ENCODE data around the gene CMPK1. TPM values are rescaled to one million over a fixed set of nuclear protein-coding genes. Genes with fewer than 3 reads are reported as not detected.
"Not testable (repeated sequence)": the region's sequence is repeated elsewhere in the genome, so short reads cannot be mapped to it uniquely, and the experiment has no call there.

Gene CMPK1, protein sequence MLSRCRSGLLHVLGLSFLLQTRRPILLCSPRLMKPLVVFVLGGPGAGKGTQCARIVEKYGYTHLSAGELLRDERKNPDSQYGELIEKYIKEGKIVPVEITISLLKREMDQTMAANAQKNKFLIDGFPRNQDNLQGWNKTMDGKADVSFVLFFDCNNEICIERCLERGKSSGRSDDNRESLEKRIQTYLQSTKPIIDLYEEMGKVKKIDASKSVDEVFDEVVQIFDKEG
- 100 to 1,000 TPM in 1 of 2 donors, 10 to 100 TPM in 1; 95.3 to 124 TPM for total RNA-seq

DNA sequence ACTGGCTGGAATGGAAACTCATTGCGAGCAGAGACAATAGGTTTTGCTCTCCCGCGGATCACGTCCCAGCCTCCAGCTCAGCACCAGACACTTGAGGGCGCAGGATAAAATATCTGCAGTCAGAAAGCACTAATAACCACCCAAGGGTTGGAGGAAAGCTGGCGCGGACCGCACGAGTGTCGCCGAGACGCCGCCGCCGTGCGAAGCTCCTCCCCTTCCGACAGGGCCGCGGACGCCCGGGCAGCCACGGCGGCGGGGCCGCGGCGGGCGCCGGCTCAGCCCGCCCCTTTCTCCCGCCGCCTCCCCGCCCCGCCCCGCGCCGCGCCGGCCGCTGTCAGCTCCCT is at the start of gene CMPK1:
TSS of gene CMPK1 (plus strand) at position 213 of the 344 bp plus-strand sequence. CDS start 156 bp downstream, outside the sequence.
- Mint-ChIP-seq H3K4me1 (peaks cover 6% of the 10 kb centered on the region), H3K36me3 (ENCODE audit: low read depth) (peaks cover 20% of the 10 kb centered on the region), H3K27me3 (no peaks in the 10 kb centered on the region), H3K27ac (peak within 1 kb of the TSS; percentile 99), H3K9me3 (no peaks in the 10 kb centered on the region), H3K4me3 (no peak within 1 kb of the TSS)
- ATAC-seq (replicated peaks): peak; percentile 77

DNA sequence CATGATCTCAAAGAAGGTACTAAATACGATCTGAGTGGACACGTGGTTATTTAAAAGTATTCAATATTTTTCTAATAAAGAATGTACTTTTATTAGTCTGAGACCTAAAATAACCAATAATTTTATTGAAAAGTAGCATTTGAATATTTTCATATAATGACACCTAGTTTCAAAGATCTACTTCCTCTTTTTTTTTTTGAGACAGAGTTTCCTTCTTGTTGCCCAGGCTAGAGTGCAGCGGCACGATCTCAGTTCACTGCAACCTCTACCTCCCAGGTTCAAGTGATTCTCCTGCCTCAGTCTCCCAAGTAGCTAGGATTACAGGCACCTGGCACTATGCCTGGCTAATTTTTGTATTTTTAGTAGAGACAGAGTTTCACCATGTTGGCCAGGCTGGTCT is 45.5 kb upstream of the CMPK1 start:
- not testable (repeated sequence) for H3K27me3 Mint-ChIP-seq; H3K4me1 Mint-ChIP-seq; H3K27ac Mint-ChIP-seq; H3K4me3 Mint-ChIP-seq; ATAC-seq (replicated peaks); H3K9me3 Mint-ChIP-seq
- H3K36me3 Mint-ChIP-seq (ENCODE audit: low read depth): peaks cover 40% of the 10 kb centered on the region

DNA sequence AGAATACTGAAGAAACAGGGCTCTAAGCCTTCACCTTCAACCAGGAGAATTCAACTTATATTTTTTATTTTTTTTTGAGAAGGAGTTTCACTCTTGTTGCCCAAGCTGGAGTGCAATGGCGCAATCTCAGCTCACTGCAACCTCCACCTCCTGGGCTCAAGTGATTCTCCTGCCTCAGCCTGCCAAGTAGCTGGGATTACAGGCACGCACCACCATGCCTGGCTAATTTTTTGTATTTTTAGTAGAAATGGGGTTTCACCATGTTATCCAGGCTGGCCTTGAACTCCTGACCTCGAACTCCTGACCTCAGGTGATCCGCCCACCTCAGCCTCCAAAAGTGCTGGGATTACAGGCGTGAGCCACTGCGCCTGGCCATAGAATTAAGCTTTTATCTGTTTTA is 38.7 kb upstream of the CMPK1 start:
- H3K4me3 Mint-ChIP-seq; H3K9me3 Mint-ChIP-seq; H3K27me3 Mint-ChIP-seq; H3K4me1 Mint-ChIP-seq; ATAC-seq (replicated peaks); H3K27ac Mint-ChIP-seq: not testable (repeated sequence)
- H3K36me3 Mint-ChIP-seq (ENCODE audit: low read depth): peaks cover 45% of the 10 kb centered on the region

DNA sequence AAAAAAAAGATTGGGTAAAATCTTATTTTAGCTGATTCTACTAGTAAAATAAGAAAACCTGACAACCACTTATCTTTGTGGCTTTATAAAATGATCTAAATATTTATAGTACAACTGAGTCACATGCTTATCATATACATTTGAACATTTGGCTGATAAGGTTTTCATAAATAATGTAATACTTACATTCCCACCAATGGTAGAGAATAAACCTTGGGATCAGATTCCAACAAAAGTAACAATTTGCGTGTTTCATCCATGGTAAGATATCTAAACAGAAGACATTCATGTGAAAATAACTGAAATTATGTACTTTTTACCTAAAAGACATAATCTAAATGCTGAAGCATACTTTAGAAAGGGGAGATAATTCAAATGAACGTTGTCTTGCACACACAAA is 38.0 kb upstream of the CMPK1 start:
- H3K4me1 Mint-ChIP-seq: no peaks in the 10 kb centered on the region
- H3K27me3 Mint-ChIP-seq: no peaks in the 10 kb centered on the region
- no peak overlapping the region for H3K4me3 Mint-ChIP-seq
- H3K27ac Mint-ChIP-seq: no peak overlapping the region
- no peak for ATAC-seq (replicated peaks)
- peaks cover 44% of the 10 kb centered on the region for H3K36me3 Mint-ChIP-seq (ENCODE audit: low read depth)
- no peaks in the 10 kb centered on the region for H3K9me3 Mint-ChIP-seq

DNA sequence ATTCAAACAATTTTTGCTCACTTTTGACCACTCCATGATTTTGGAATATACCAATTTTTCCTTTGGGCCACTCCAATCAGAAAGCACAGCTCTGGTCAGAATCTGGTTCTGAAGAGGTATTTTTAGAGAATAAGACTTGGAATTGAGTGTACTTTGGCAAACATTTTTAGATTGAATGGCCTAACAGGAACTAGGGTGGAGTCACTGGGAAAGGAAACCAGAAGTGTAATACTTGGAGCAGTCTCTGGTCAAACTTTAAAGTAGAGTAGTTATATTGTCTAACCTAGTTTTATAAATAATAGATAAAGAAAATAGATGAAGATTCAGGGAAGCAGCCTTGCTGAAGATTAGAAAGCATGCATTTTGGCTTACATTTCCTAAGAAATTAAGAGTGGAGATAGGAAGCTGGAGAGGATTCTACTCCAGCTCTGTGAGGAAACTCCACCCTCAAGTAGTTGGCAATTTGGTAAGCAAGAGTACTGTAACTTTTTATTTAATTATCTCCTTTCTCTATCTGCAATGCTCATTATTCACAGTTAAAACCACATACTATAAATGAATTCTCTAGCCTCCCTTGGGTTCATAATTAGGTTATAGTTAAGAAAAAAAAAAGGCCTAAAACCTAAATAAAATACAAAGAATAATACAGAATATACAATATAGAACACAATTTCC is 35.4 kb upstream of the CMPK1 start:
- ATAC-seq (replicated peaks): no peak
- H3K4me3 Mint-ChIP-seq: no peak overlapping the region
- H3K36me3 Mint-ChIP-seq (ENCODE audit: low read depth): peaks cover 53% of the 10 kb centered on the region
- H3K27me3 Mint-ChIP-seq: no peaks in the 10 kb centered on the region
- no peaks in the 10 kb centered on the region for H3K9me3 Mint-ChIP-seq
- no peaks in the 10 kb centered on the region for H3K4me1 Mint-ChIP-seq
- no peak overlapping the region for H3K27ac Mint-ChIP-seq

DNA sequence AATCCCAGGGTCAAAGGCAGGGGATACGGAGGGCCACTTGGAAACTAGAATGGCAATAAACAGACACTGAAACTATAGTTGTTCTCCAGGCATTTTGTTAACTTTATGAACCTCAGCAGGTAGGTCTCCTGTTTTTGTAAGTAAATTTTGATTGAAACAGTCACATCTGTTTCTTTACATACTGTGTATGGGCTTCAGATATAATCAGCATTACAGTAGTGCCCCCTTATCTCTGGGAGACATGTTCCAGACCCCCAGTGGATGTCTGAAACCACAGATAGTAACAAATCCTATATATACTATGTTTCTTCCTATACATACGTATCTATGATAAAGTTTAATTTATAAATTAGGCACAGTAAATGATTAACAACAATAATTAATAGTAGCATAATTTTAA is 31.1 kb upstream of the CMPK1 start:
- Mint-ChIP-seq H3K27ac (no peak overlapping the region), H3K4me1 (no peaks in the 10 kb centered on the region), H3K9me3 (no peaks in the 10 kb centered on the region), H3K36me3 (ENCODE audit: low read depth) (peaks cover 65% of the 10 kb centered on the region), H3K27me3 (no peaks in the 10 kb centered on the region), H3K4me3 (no peak overlapping the region)
- ATAC-seq (replicated peaks): no peak

DNA sequence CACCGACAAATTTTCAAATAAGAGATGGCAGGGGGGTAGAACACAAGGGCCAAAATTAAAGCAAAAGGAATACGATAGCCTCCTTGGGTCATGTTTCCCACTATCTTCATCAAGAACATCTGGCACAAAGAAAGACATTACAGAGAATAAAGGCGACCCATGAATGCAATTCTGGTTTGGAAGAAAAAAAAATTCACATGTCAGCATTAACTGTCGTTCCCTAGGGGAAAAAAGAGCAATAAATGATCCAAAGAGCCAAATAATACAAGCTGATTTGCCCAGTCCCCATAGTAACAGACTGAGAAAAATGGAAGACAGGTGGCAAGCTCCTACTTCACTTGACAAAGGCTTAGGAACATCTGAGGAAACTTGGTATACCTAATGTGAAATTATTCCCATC is 24.2 kb upstream of the CMPK1 start:
- no peak for ATAC-seq (replicated peaks)
- H3K27me3 Mint-ChIP-seq: no peaks in the 10 kb centered on the region
- no peak overlapping the region for H3K4me3 Mint-ChIP-seq
- peaks cover 72% of the 10 kb centered on the region for H3K36me3 Mint-ChIP-seq (ENCODE audit: low read depth)
- H3K4me1 Mint-ChIP-seq: peaks cover 10% of the 10 kb centered on the region
- H3K27ac Mint-ChIP-seq: no peak overlapping the region
- H3K9me3 Mint-ChIP-seq: no peaks in the 10 kb centered on the region

DNA sequence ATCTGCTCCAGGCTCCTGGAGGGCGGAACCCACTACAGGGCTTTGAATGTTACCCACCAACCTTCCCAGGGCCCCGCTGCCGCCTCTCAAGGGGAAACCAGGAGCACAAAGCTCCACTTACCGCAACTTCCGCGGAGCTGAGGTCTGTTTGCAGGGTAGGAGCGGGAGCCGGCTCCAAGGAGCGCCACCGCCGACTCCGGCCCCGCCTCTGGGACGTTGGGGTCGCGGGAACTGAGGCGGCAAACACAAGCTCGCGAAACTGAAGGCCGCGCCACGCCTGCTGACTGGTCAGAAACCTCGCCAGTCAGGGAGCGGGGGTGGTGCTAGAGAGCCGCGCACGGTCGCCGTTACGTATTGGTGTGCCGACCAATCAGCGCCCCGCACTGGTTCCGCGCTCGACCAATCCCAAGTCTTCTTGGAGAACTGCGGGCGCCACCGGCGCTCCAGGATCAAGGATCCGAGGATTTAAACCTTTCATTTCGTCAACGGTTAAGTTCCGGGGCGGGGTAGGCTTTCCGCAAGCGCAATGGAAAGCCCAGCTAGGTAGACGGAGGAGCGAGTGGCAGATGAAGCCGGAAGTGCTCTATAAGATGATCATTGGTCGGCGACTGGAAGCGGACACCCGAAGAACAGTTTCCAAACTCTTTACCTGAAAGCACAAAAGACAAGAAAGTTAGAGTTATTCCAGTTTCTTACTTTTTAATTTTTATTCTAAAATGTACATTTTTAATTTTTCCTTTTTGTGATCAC is 19.5 kb upstream of the CMPK1 start, which contains the start of gene STIL:
TSS of gene STIL (minus strand) at position 233 of the 750 bp plus-strand sequence. CDS start 3,828 bp downstream, outside the sequence.
- peaks cover 10% of the 10 kb centered on the region for H3K4me1 Mint-ChIP-seq
- peak within 1 kb of the TSS; percentile 93 for H3K27ac Mint-ChIP-seq
- peak within 1 kb of the TSS; percentile 95 for H3K4me3 Mint-ChIP-seq
- H3K9me3 Mint-ChIP-seq: no peaks in the 10 kb centered on the region
- H3K27me3 Mint-ChIP-seq: no peaks in the 10 kb centered on the region
- H3K36me3 Mint-ChIP-seq (ENCODE audit: low read depth): peaks cover 44% of the 10 kb centered on the region
- peak; percentile 96 for ATAC-seq (replicated peaks)

DNA sequence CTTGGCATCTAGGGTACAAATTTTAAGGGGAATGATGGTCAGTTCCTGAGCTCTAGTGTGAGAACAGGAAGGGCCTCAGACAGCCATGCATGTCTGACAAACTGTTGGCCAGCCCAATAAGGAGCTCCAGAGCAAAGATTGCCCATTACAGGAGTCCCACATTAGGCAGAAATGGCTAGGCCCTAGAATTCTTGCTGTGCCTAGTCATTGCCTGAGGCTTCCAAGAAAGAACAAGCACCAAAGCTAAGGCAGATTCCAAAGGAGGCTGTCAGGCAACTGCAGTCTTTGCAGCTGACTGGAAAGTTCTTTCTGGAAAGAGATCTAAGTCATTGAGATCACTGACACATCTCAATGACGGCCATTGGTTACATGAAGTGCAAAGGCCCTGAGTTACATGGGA is 15.7 kb upstream of the CMPK1 start:
- H3K36me3 Mint-ChIP-seq (ENCODE audit: low read depth): peaks cover 16% of the 10 kb centered on the region
- H3K4me3 Mint-ChIP-seq: no peak overlapping the region
- peaks cover 7% of the 10 kb centered on the region for H3K4me1 Mint-ChIP-seq
- H3K9me3 Mint-ChIP-seq: no peaks in the 10 kb centered on the region
- H3K27ac Mint-ChIP-seq: no peak overlapping the region
- no peak for ATAC-seq (replicated peaks)
- H3K27me3 Mint-ChIP-seq: no peaks in the 10 kb centered on the region

DNA sequence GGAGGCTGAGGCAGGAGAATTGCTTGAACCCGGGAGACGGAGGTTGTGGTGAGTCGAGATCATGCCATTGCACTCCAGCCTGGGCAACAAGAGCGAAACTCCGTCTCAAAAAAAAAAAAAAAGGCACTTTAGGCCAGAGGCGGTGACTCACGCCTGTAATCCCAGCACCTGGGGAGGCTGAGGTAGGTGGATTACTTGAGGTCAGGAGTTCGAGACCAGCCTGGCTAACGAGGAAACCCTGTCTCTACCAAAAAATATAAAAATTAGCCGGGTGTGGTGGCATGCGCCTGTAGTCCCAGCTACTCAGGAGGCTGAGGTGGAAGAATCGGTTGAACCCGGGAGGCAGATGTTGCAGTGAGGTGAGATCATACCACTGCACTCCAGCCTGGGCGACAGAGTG is 13.6 kb upstream of the CMPK1 start:
- not testable (repeated sequence) for ATAC-seq (replicated peaks); H3K36me3 Mint-ChIP-seq (ENCODE audit: low read depth); H3K4me1 Mint-ChIP-seq; H3K27ac Mint-ChIP-seq; H3K9me3 Mint-ChIP-seq; H3K4me3 Mint-ChIP-seq; H3K27me3 Mint-ChIP-seq

DNA sequence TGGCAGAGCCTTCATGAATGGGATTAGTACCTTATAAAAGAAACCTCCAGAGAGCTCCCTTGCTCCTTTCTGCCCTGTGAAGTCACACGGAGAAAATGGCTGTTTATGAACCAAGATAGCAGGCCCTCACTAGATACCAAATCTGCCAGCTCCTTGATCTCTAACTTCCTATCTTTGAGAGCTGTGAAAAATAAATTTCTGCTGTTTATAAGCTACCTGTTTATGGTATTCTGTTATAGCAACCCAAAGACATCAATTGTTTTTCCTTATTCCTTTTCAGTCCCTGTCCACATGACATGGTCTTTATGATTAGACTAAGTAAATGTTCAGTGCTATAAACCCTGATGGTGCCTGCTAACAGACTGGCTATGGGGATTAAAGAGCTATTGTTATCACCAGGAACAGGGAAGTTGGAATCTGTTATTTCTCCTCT is 10.0 kb upstream of the CMPK1 start:
- Mint-ChIP-seq H3K9me3 (no peaks in the 10 kb centered on the region), H3K4me3 (no peak overlapping the region), H3K27ac (no peak overlapping the region), H3K27me3 (no peaks in the 10 kb centered on the region), H3K4me1 (no peaks in the 10 kb centered on the region), H3K36me3 (ENCODE audit: low read depth) (no peaks in the 10 kb centered on the region)
- no peak for ATAC-seq (replicated peaks)

DNA sequence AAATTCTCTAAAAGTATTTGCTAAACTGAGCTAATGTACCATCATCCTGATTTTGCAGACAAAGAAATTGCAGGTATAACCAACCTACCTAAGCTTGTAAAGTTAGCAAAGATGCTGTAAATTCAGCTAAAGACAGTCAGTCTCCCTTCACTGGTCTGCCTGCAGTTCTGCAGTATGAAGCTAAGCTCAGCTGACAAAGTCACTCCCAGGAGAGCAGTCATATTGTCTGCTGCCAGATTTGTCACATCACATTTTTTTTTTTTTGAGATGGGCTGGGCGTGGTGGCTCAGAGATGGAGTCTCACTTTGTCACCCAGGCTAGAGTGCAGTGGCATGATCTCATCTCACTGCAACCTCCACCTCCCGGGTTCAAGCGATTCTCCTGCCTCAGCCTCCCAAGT is 8.9 kb upstream of the CMPK1 start:
- Mint-ChIP-seq H3K9me3 (no peaks in the 10 kb centered on the region), H3K4me3 (no peak overlapping the region), H3K4me1 (no peaks in the 10 kb centered on the region), H3K36me3 (ENCODE audit: low read depth) (no peaks in the 10 kb centered on the region), H3K27me3 (no peaks in the 10 kb centered on the region), H3K27ac (no peak overlapping the region)
- no peak for ATAC-seq (replicated peaks)

DNA sequence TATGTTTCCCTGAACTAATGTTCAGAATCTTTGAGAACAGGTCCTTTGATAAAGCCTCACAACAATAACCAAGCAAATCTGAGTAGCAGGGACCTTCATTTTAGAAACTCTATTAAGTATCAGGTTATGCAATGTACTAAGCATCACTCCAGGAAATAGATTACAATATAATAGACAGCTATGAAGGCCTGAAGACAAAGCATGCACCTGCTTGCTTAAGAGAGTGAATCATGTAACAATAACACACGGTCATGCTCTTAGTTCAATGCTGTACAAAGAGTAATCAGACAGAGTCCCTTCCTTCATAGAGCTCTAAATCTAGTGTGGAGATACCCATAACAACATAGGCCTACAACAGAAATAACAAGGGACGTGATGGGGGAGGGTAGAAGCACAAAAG is 8.1 kb upstream of the CMPK1 start:
- no peak overlapping the region for H3K4me3 Mint-ChIP-seq
- H3K27ac Mint-ChIP-seq: no peak overlapping the region
- H3K4me1 Mint-ChIP-seq: no peaks in the 10 kb centered on the region
- no peak for ATAC-seq (replicated peaks)
- no peaks in the 10 kb centered on the region for H3K9me3 Mint-ChIP-seq
- H3K27me3 Mint-ChIP-seq: no peaks in the 10 kb centered on the region
- no peaks in the 10 kb centered on the region for H3K36me3 Mint-ChIP-seq (ENCODE audit: low read depth)

DNA sequence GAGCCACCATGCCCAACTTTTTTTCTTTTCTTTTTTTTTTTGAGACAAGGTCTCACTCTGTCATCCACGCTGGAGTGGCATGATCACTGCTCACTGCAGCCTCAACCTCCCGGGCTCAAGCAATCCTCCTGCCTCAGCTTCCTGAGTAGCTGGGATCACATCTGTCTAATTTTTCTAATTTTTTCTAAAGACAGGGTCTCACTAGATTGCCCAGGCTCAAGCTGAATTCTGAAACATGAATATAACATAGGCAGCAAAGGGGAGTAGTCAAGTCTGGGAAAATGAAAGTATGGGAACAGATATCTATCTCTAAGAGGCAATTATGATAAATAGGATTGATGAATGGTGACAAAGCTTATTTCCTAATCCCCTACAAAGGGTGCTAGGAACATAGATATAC is 7.3 kb upstream of the CMPK1 start:
- no peaks in the 10 kb centered on the region for H3K36me3 Mint-ChIP-seq (ENCODE audit: low read depth)
- no peaks in the 10 kb centered on the region for H3K9me3 Mint-ChIP-seq
- H3K27ac Mint-ChIP-seq: no peak overlapping the region
- no peaks in the 10 kb centered on the region for H3K27me3 Mint-ChIP-seq
- ATAC-seq (replicated peaks): no peak
- H3K4me1 Mint-ChIP-seq: no peaks in the 10 kb centered on the region
- H3K4me3 Mint-ChIP-seq: no peak overlapping the region

DNA sequence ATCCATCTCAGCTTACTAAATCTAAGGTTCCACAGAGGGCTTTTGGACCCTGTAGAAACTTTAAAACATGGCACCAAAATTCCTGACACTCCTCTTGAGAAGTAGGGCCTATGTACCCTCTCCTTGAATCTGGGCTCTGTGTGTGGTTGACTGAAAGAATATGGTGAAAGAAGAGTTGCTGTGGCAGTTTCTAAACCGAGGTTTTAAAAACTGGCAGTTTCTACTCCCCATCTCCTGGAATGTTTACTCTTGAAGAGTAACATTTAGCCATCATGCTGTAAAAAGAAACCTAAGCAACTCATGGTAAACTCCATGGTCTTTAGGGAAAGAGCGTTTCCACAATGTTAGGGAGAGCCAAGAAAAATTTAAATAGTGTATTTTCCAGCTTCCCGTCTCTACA is 4.6 kb upstream of the CMPK1 start:
- Mint-ChIP-seq H3K9me3 (no peaks in the 10 kb centered on the region), H3K4me1 (no peaks in the 10 kb centered on the region), H3K27ac (no peak overlapping the region), H3K27me3 (no peaks in the 10 kb centered on the region), H3K4me3 (no peak overlapping the region), H3K36me3 (ENCODE audit: low read depth) (no peaks in the 10 kb centered on the region)
- ATAC-seq (replicated peaks): no peak

Data from activated T-helper 17 cell treated with anti-CD3 and anti-CD28 coated beads, Interleukin-2, amount 50 U/mL, for 72 hours (primary cell).